GM18907 (cell line): Measurements from ENCODE around the gene THEM4.
A peak's percentile ranks its signal among the peaks of the same experiment; 100 is the strongest.
"Not testable (repeated sequence)": the region's sequence is repeated elsewhere in the genome, so short reads cannot be mapped to it uniquely, and the experiment has no call there.

Experiments used
- ATAC-seq: cut with Tn5 transposase; IDR thresholded peaks from one replicate; pipeline ENCODE4 v1.9.1; 2021; ENCODE audit warnings: mild to moderate bottlenecking, moderate library complexity; ENCODE audit not compliant: unreplicated experiment

The THEM4 gene

GRCh38 chr1:151860504-151861187 is 48.7 kb downstream of the THEM4 start:
- no peak for ATAC-seq

- no peak for ATAC-seq
Observed at GRCh38 chr1:151859891-151860293, 49.4 kb downstream of the THEM4 start.

- no peak for ATAC-seq
Observed at GRCh38 chr1:151858886-151859665, 50.2 kb downstream of the THEM4 start.

- no peak for ATAC-seq
Observed at GRCh38 chr1:151858030-151858746, 51.1 kb downstream of the THEM4 start.

GRCh38 chr1:151855933-151856332 is 53.4 kb downstream of the THEM4 start:
- no peak for ATAC-seq

DNA sequence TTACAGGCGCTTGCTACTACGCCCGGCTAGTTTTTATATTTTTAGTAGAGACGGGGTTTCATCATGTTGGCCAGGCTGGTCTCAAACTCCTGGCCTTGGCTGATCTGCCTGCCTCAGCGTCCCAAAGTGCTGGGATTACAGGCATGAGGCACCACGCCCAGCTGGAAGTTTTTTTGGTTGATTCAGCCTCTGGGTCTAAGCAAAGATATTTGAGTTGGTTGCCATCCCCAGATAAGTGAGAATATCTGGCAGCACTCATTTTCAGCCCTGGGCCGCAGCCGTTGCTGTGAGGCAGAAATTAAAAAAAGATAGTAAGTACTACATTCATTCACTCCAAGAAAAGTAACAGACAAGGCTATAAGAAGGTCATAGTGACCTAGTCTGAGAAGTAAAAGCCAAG is 53.8 kb downstream of the THEM4 start:
- ATAC-seq, result not testable (repeated sequence)

DNA sequence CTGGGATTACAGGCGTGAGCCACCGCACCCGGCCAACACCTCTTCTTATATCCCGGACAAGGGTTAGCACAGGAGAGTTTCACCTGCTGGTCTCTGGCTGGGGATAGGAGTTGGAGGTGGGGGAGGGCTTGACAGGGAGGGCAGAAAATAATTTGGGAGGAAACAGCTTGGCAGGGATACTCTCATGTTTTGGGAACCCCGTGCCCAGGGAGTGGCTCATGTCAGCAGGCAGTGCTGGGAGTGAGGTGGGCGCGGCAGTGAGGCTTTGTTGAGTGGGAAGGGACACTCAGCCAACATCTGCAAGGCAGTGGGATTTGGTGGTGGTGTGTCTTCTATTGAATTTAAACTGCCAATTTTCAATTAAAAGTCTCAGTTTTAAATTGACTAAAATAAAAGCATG is 54.7 kb downstream of the THEM4 start:
- ATAC-seq, result no peak

DNA sequence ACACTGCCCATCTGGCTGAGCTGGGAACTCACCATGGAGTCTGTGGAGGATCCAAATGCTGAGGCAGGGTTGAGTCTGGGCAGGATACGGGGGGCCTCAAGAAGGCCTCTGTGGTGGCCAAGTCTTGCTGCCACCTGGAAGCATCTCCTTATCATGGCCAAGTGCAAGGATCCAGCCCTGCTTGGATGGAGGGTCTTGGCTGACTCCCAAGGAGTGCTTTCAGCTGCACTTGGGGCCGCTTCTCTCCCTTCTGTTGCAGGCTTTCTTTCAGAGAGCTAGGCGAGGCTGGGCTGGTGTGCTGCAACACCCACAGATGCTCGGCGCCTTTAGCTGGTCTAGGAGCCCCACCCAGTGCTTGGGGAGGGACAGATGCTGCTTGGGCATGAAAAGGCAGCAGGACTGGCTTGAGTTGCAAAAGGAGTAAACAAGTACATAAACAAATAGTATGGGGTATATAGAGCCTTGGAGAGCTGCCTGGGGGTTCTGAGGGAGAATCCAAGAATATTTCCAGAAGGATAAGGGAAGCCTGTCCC is 55.8 kb downstream of the THEM4 start, which contains the start of gene THEM5:
Gene THEM5 (minus strand): TSS at position 302 of the 533 bp plus-strand sequence. CDS start 147 bp downstream, at position 155.
- no peak for ATAC-seq

DNA sequence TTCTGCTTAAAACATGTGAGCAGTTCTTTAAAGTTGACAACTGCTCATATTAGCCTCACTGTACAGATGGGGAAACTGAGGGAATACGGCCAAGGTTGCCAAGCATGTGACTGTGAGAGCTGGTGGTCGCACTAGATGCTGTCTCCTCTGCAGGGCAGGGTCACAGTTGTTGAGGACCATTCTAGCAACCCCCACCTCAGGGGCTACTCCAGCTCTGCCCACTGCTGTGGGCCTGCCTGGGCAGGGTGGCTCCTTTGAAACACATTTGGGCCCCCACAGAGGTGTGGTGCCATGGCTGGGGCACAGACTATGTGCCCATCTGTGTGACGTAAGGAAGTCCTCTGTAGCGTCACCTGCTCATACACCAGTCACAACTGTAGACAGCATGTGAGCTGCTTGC is 56.6 kb downstream of the THEM4 start:
- no peak for ATAC-seq

DNA sequence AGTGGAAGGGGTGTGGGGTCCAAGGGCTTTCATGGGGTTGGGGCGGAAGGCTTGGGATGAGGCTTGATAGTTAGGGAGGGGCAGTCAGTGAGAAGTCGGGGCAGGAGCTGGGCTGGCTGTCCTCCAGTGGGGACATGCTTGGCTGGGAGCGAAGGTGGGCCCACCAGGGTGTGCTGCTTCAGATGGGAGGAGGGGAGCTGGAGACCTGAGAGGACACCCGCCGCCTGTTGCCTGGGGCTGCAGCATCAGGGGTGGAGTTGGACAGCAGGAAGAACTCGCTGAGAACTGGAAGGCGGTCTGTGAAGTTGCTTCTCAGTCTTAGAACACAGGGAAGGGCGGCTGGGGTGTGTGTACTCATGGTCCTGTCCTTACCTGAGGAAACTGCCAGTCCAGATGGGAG is 57.4 kb downstream of the THEM4 start:
- ATAC-seq, result no peak

GRCh38 chr1:151849871-151850270 is 59.4 kb downstream of the THEM4 start:
- no peak for ATAC-seq

GRCh38 chr1:151849126-151849525 is 60.2 kb downstream of the THEM4 start:
- no peak for ATAC-seq

DNA sequence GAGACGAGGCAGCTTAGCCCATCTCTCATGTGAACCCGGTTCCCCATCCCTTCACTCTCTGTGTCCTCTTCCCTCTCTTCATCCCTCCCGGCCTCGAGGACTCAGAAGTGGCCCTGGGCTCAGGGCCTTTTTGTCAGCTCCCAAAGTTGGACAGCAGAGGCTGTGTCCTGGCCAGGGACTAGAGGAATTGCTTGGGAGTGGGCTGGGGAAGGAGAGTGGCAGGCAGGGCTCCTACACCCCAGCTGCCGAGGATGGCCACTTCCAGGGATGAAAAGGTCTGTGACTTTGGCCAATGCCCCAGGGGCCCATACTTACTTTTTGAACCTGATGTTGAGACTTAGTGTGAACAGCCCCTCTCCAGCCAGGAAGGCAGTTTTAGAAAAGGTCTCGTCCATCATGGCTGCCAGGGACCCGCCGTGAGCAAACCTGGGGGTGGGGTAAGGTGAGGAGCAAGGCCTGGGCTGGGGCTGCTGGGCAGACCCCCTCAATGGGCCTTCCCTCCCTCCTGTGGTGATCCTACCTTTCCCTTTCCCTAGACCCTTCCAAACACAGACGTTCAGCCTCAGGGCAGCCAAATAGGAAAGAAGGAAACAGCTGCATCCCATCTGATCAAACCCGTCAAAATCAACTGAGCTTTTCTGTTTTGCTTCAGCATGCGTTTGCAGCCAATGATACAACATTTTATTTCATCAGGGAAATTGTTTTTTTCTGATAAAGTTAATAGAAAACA is 61.3 kb downstream of the THEM4 start:
- no peak for ATAC-seq

GRCh38 chr1:151846686-151847237 is 62.5 kb downstream of the THEM4 start:
- ATAC-seq, result no peak

DNA sequence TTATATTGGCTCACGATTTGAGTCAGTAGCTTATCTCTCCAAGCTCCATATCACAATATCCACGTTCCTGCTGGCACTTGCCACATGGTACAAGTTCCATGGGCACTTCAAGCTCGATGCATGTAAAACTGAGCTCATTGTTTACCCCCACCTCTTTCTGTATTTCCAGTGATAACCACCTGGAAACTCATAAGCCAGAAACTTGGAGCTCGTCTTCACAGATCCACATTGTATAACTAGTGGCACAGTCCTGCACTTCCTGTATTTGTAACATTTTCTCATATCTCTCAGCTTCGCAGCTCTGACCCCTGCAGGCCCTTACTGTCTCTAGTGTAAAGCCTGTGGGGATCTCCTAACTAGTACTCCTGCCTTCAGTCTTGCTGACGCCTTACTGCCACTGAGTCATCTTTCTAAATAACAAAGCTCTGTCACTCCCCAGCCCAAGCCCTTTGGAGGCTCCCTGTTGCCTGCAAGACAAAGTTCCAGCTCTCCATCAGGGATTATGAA is 63.2 kb downstream of the THEM4 start:
- no peak for ATAC-seq

DNA sequence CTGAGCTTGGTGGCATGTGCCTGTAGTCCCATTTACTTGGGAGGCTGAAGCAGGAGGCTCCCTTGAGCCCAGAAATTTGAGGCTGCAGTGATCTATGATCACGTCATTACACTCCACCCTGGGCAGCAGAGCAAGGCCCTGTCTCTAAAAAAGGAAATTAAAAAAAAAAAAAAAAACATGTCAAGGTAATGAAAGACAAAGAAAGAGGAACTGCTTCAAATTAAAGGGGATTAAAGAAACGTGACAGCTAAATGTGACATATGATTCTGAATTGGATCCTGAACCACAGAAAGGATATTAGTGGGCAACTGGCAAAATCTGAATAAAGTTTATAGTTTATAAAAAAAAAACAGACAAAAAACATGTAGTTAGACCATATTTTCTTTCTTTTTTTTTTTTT is 65.9 kb downstream of the THEM4 start:
- no peak for ATAC-seq

DNA sequence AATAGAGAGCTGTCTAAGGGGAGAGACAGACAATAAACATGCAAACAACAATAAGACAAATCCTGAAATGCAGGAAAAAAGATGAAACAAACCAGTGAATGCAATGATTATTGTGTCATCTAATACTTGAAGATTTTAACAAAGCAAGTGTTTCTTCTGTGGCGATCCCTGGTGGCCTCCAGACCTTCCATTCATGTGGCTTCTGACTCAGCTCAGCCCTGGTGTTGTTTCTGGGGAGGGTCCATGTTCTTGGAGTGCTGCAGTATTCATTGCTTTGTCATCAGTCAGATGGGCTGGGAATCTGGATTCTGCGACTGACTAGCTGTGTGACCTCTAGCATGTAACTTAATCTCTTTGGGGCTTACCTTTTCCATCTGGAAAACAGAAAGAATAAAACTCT is 68.2 kb downstream of the THEM4 start:
- no peak for ATAC-seq

DNA sequence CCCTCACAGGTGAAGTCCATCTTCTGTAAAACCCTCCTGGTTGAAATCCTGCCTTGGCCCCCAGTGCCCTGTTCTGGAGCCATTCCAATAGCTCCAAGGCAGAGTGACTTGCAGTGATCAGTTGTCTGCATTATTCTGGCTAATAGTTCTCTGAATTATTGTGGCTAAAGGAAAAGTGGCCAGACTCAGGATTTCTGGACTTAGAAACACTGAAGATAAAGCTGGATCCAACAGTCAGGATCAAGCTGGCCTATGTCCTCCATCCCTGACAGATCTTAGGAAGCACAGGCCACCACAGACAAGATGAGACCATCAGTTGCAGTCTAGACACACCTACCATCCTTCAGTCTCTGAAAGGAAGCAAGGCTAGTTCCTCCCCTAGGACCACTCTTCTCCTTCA is 68.9 kb downstream of the THEM4 start:
- no peak for ATAC-seq

DNA sequence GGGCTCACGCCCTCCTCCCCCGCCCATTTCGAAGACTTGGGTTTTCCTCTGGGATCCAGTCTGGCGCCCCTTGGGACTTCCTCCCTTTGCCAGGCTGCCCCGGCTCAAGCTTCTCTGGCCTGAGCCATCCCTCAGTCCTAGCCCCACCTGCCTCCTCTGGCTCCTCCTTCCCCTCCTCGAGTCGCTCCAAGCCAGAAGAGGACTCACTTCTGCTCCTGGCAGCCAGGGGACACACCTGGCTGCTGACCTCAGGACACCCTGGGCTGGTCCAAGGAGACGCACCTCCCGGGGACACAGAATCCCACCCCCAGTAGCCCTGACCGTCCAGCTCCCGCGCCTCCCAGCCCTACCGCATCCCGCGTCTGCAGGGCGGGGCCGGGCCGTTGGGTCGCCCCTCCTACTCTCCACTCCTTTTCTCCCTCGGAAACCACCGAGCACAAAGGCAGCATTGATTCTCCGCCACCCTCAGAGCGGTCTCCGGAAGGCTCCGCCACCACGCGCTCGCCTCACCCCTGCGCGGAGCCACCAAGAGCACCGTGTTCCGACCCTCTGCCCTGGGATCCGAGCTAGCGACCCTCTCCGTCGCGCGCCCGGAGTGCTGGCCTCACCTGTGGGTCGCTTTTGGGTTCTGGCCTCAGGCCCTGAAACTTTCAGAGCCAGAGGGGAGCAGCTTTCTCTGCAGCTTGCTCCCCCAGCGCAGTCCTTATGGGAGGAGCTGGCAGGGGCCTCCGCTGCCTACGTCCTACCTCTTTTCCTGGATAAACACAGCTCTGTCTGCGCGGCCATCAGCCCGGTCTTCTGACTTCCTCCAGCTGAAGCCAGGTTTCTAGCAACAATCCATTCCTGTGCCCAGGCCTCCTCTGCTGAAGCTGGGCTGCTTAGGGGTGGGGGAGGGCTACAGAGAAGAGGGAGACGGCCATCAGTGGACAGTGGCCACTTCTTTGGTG is 69.6 kb downstream of the THEM4 start, which contains the start of gene C2CD4D:
Gene C2CD4D (minus strand): TSS at position 364 of the 947 bp plus-strand sequence. CDS start 831 bp downstream, outside the sequence.
- ATAC-seq, result peak; percentile 44
